HG03565 (cell line): Measurements from ENCODE around the gene TMEM266.

ENCODE experiments used
- ATAC-seq: cut with Tn5 transposase; IDR thresholded peaks from one replicate; pipeline ENCODE4 v1.9.1; 2021; ENCODE audit warnings: mild to moderate bottlenecking, moderate library complexity; ENCODE audit not compliant: unreplicated experiment

The TMEM266 gene

GRCh38 chr15:76160426-76161152 is 100.8 kb downstream of the TMEM266 start:
- no peak for ATAC-seq

GRCh38 chr15:76161153-76162035 is 101.6 kb downstream of the TMEM266 start:
- no peak for ATAC-seq

- no peak for ATAC-seq
Observed at GRCh38 chr15:76162036-76162398, 102.2 kb downstream of the TMEM266 start.

GRCh38 chr15:76162784-76163456 is 103.1 kb downstream of the TMEM266 start:
- ATAC-seq, result no peak

- ATAC-seq, result no peak
Observed at GRCh38 chr15:76163457-76164295, 103.9 kb downstream of the TMEM266 start.

- no peak for ATAC-seq
Observed at GRCh38 chr15:76164602-76165001, 104.8 kb downstream of the TMEM266 start.

GRCh38 chr15:76165951-76166350 is 106.2 kb downstream of the TMEM266 start:
- no peak for ATAC-seq

- no peak for ATAC-seq
Observed at GRCh38 chr15:76168237-76168984, 108.6 kb downstream of the TMEM266 start.

GRCh38 chr15:76169018-76169417 is 109.2 kb downstream of the TMEM266 start:
- ATAC-seq, result no peak

GRCh38 chr15:76169911-76170800 is 110.4 kb downstream of the TMEM266 start:
- ATAC-seq, result no peak

GRCh38 chr15:76172782-76173181 is 113.0 kb downstream of the TMEM266 start:
- no peak for ATAC-seq

GRCh38 chr15:76173317-76173834 is 113.6 kb downstream of the TMEM266 start:
- no peak for ATAC-seq

GRCh38 chr15:76174654-76175053 is 114.9 kb downstream of the TMEM266 start:
- no peak for ATAC-seq

GRCh38 chr15:76175442-76175841 is 115.7 kb downstream of the TMEM266 start:
- no peak for ATAC-seq

GRCh38 chr15:76176059-76176458 is 116.3 kb downstream of the TMEM266 start:
- no peak for ATAC-seq

- ATAC-seq, result no peak
Observed at GRCh38 chr15:76176487-76177085, 116.8 kb downstream of the TMEM266 start.

GRCh38 chr15:76177491-76178040 is 117.8 kb downstream of the TMEM266 start:
- ATAC-seq, result no peak
